AG10803 (cell line): ENCODE measurements around the gene DPF3.

ENCODE experiments used
- DNase-seq: peaks from one replicate; pipeline ENCODE4 v3.0.0; 2010; ENCODE audit warnings: low read depth
- H3K4me3 ChIP-seq: 2 replicates; pipeline ENCODE4 v1.5.1; 2011; ENCODE audit warnings: mild to moderate bottlenecking, low read length, control low read depth
- CTCF ChIP-seq: conservative IDR thresholded peaks from 2 replicates; pipeline ENCODE4 v1.5.1; 2011; ENCODE audit warnings: mild to moderate bottlenecking, low read length, control low read depth, inconsistent platforms

Gene DPF3

GRCh38 chr14:72869407-72870329 is 24.2 kb downstream of the DPF3 start:
- no peak for TF ChIP-seq CTCF
- no peak overlapping the region for H3K4me3 ChIP-seq
- DNase-seq: no peak

- no peak overlapping the region for H3K4me3 ChIP-seq
- DNase-seq: no peak
- no peak for TF ChIP-seq CTCF
These were observed 25.4 kb downstream of the DPF3 start for GRCh38 chr14:72868500-72868899.

- H3K4me3 ChIP-seq: no peak overlapping the region
- TF ChIP-seq CTCF: no peak
- DNase-seq: no peak
These were observed 29.1 kb downstream of the DPF3 start for GRCh38 chr14:72864712-72865365.

GRCh38 chr14:72863216-72864006 is 30.5 kb downstream of the DPF3 start:
- DNase-seq: peak; percentile 56
- TF ChIP-seq CTCF: peak; percentile 12; the same call in 1 of the 2 replicates

GRCh38 chr14:72856530-72857266 is 37.2 kb downstream of the DPF3 start:
- DNase-seq: no peak
- TF ChIP-seq CTCF: no peak
- no peak overlapping the region for H3K4me3 ChIP-seq

More at GRCh38 chr14:72863216-72864006, 30.5 kb downstream of the DPF3 start:
- no peak overlapping the region for H3K4me3 ChIP-seq

- DNase-seq: peak; percentile 88
- H3K4me3 ChIP-seq: no peak overlapping the region
- TF ChIP-seq CTCF: no peak
These were observed 38.0 kb downstream of the DPF3 start for GRCh38 chr14:72855913-72856312.
